IPS DF 19.7 (cell line): ENCODE data around the gene PRX.
"Not testable (repeated sequence)": the region's sequence is repeated elsewhere in the genome, so short reads cannot be mapped to it uniquely, and the experiment has no call there.

Experiments
- DNase-seq: peaks from one replicate; pipeline ENCODE4 v3.0.0-alpha.2; 2013; ENCODE audit warnings: low read depth, low spot score

PRX gene, protein sequence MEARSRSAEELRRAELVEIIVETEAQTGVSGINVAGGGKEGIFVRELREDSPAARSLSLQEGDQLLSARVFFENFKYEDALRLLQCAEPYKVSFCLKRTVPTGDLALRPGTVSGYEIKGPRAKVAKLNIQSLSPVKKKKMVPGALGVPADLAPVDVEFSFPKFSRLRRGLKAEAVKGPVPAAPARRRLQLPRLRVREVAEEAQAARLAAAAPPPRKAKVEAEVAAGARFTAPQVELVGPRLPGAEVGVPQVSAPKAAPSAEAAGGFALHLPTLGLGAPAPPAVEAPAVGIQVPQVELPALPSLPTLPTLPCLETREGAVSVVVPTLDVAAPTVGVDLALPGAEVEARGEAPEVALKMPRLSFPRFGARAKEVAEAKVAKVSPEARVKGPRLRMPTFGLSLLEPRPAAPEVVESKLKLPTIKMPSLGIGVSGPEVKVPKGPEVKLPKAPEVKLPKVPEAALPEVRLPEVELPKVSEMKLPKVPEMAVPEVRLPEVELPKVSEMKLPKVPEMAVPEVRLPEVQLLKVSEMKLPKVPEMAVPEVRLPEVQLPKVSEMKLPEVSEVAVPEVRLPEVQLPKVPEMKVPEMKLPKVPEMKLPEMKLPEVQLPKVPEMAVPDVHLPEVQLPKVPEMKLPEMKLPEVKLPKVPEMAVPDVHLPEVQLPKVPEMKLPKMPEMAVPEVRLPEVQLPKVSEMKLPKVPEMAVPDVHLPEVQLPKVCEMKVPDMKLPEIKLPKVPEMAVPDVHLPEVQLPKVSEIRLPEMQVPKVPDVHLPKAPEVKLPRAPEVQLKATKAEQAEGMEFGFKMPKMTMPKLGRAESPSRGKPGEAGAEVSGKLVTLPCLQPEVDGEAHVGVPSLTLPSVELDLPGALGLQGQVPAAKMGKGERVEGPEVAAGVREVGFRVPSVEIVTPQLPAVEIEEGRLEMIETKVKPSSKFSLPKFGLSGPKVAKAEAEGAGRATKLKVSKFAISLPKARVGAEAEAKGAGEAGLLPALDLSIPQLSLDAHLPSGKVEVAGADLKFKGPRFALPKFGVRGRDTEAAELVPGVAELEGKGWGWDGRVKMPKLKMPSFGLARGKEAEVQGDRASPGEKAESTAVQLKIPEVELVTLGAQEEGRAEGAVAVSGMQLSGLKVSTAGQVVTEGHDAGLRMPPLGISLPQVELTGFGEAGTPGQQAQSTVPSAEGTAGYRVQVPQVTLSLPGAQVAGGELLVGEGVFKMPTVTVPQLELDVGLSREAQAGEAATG (N-terminal part only)

DNA sequence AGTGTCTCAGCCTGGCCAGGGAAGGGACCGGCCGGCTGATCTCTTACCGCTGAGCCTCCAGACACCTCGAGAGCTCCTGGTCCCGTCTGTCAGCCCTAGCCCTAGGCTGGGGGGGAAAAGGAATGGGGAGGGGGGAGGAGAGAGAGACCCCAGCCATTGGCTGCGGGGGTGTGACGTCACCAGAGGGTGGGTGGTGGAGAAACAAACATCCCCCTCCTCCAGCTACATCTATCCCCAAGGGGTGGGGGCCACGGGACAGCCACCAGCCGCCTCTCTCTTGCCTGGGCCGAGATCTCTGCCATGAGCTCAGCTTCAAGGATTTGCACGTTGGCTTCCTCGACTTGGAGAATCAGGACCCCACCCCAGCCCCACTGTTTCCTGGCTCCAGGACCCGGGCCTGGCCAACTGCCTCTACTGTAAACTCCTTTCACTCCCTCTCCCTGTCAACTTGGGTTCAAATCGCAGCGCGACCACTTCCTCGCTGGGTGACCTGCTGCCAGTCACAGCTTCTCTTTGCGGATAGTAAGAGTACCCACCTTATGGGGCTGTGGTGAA, at the start of gene PRX:
PRX (minus strand) TSS at position 88 of the 555 bp plus-strand sequence. CDS start 5,446 bp downstream, outside the sequence.
- no peak for DNase-seq

- no peak for DNase-seq
Observed at GRCh38 chr19:40461669-40462221, 48.6 kb upstream of the PRX start.

GRCh38 chr19:40460185-40460584, 47.0 kb upstream of the PRX start:
- DNase-seq: no peak

GRCh38 chr19:40458597-40458974, 45.4 kb upstream of the PRX start:
- no peak for DNase-seq

DNA sequence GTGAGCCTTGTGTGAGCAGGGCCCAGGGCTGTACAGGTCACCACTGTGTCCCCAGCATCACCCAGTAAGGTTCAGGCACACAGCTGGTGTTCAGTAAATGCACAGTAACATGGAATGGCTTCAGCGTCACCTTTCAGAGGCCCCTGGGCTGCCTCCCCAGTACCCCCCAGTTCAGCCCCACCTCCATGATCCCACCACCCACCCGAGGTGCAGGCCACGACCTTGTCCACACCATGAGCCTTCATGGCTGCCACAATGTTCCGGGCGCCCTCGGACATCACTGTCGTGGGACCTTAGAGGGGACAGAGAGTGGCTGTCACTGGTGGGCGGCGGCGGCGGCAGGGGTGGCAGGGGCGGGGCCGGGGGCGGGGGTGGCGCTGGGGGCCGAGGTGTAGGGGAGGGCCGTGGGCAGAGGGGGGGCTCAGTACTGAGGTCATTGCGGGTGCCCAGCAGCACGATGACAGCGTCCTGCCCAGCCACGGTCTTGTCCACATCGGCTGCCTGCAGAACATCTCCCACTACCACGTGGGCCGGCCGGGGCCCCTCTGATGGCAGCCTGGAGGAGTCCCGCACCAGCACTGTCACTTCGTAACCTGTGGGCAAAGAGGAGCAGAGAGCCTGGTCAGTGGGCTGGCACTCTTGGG, 44.9 kb upstream of the PRX start:
- DNase-seq: no peak

DNA sequence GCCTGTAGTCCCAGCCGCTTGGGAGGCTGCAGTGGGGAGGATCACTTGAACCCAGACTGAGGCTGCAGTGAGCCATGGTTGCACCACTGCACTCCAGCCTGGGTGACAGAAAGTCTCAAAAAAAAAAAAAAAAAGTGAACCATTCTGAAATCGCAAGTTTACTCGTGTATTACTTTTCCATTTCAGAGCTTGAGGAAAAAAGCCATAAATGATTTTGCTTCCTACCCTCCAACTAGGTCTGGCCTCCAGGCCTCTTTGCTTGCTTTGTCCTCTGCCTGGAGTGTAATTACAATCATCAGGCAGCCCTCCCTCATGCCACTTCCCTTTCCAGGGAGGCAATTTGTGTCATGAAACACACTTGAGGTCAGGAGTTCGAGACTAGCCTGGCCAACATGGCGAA, 43.9 kb upstream of the PRX start:
- DNase-seq: no peak

GRCh38 chr19:40453943-40454342, 40.8 kb upstream of the PRX start:
- not testable (repeated sequence) for DNase-seq

- DNase-seq: no peak
Observed at GRCh38 chr19:40453151-40453735, 40.1 kb upstream of the PRX start.

DNA sequence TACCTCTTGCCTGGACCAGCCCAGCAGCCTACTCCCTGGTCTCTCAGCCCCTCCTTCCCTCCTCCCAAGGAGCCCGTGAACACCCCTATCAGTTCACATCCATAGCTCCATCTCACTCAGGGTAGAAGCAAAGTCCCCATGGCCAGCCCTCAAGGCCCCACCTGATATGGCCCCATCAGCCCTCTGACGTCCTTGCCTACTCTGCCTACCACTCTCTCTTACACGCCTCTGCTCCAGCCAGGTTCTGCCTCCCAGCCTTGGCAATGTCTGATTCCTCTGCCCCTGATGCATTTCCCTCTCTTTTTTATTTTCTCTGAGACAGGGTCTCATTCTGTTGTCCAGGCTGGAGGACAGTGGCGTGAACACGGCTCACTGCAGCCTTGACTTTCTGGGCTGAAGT, 38.8 kb upstream of the PRX start:
- no peak for DNase-seq

DNA sequence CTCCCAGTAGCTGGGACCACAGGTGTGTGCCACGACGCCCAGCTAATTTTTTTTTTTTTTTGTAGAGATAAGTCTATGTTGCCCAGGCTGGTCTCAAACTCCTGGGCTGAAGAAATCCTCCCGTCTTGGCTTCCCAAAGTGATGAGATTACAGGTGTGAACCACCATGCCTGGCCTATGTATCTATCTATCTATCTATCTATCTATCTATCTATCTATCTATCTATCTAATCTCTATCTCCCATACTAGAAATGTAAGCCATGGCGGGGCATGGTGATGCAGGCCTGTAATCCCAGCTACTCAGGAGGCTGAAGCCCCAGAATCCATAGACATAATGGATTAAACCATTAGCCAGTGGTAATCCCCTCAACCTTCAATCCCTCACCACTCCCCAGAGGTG, 37.5 kb upstream of the PRX start:
- DNase-seq: no peak

GRCh38 chr19:40449506-40449905, 36.3 kb upstream of the PRX start:
- no peak for DNase-seq

GRCh38 chr19:40446263-40446784, 33.1 kb upstream of the PRX start:
- no peak for DNase-seq

- DNase-seq: no peak
Observed at GRCh38 chr19:40445780-40446262, 32.6 kb upstream of the PRX start.

- no peak for DNase-seq
Observed at GRCh38 chr19:40444825-40445312, 31.7 kb upstream of the PRX start.

GRCh38 chr19:40444000-40444824, 31.0 kb upstream of the PRX start, which contains the start of gene SERTAD3:
Gene SERTAD3, minus strand, starts transcription at chr19:40444335. Its CDS starts 2,255 bp downstream, at chr19:40442080.
- no peak for DNase-seq

DNA sequence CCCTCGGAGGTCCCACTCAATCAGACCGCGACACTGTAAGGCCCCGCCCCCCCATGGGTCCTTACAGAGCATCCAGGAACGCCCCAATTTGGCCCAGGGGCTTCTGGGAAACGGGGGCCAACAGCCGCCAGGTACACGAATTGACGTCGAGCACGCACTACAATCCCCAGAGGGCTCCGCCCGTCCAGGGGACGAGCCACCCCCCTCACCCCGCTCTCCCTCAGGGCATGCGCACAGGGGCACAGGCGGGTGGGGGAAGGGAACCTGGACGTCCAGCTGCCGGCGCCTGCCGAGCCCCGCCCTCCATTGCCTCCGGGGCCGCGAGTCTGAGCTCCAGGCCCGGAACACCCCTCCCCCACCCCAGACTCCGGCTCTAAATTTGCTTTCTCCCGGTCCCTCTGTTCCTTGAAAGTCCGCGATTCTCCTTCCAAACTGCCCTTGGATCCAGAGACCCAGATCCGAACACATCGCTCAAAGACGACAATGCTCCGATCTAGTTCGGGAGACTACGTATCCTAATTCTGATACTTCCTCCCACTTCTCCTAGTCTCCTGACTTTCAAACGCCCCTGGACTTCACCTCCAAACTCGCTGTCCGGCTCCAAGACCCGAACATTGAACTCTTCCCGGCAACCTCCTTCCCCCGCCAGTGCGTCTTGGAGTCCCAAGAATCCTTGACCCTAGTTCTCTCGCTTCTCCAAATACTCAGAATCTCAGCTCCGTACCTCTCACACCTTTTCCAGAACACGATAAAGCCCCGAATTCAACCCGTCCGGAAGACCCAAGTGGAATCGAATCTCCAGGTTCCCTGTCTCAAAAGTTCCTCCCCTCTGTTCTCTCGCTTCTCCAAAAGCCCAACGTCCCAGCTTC, 30.2 kb upstream of the PRX start:
- DNase-seq: peak; percentile 97

GRCh38 chr19:40442328-40443130, 29.4 kb upstream of the PRX start:
- DNase-seq: no peak
